Cardiac fibroblast (primary cell): ENCODE results near the gene UBE2E3.

Experiments used
- DNase-seq, 2 donors: peaks; one replicate each; pipeline versions ENCODE4 v3.0.0 to v3.0.0-alpha.2; 2010; ENCODE audit warnings: low read depth in 2 of 2
- H3K4me3 ChIP-seq, 2 donors: replicated peaks in 1 of 2; 1 replicate in 1 of 2; 2 replicates in 1 of 2; pipeline ENCODE4 v1.5.1; 2011; ENCODE audit warnings: low read depth in 2 of 2, low read length in 2 of 2, mild to moderate bottlenecking in 2 of 2, moderate library complexity in 1 of 2
- TF ChIP-seq, protein P1 (sequence below): IDR thresholded peaks from one replicate; pipeline ENCODE4 v1.5.1; 2011; ENCODE audit warnings: low read depth, mild to moderate bottlenecking, low read length, inconsistent platforms

The UBE2E3 gene

GRCh38 chr2:180944372-180944771, 36.0 kb upstream of the UBE2E3 start:
- no peak overlapping the region for H3K4me3 ChIP-seq
- TF ChIP-seq, protein P1, sequence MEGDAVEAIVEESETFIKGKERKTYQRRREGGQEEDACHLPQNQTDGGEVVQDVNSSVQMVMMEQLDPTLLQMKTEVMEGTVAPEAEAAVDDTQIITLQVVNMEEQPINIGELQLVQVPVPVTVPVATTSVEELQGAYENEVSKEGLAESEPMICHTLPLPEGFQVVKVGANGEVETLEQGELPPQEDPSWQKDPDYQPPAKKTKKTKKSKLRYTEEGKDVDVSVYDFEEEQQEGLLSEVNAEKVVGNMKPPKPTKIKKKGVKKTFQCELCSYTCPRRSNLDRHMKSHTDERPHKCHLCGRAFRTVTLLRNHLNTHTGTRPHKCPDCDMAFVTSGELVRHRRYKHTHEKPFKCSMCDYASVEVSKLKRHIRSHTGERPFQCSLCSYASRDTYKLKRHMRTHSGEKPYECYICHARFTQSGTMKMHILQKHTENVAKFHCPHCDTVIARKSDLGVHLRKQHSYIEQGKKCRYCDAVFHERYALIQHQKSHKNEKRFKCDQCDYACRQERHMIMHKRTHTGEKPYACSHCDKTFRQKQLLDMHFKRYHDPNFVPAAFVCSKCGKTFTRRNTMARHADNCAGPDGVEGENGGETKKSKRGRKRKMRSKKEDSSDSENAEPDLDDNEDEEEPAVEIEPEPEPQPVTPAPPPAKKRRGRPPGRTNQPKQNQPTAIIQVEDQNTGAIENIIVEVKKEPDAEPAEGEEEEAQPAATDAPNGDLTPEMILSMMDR: no peak
- no peak for DNase-seq

- no peak for DNase-seq
- TF ChIP-seq, protein P1: no peak
- no peak overlapping the region for H3K4me3 ChIP-seq
These were observed 33.2 kb upstream of the UBE2E3 start for GRCh38 chr2:180947208-180947689.

DNA sequence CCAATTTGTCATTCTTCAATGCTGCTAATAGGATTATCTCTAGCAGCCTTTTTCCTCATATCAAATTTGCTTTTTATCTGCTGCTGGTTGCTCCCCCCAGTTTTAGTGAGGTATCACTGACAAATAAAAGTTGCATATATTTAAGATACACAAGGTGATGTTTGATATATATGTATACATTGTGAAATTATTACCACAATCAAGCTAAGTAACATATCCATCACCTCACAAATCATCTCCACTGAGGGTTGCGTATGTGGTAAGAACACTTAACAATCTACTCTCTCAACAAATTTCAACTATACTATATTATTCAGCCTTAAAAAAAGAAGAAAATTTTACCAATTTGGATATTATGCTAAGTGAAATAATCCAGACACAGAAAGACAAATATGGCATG, 30.5 kb upstream of the UBE2E3 start:
- DNase-seq: no peak
- TF ChIP-seq, protein P1: no peak
- H3K4me3 ChIP-seq: no peak overlapping the region

DNA sequence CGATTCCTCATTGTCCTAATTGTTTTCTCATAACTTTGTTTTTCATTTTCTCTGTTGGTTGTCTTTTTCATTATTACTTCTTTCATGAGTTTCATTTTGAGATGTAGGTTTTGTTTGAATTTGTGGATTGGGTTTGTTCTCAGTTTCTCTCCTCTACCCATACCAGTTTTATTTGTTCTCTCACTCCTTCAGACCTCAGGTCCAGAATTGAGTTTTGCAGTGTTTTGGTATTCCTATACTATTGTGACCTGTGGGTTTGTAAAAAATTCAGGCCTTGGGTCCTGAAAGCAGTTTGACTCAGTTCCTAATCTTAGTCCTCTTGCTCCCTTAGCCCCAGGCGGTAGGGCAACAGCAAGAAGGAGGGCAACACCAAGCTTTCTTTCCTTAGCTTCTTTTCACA, 28.3 kb upstream of the UBE2E3 start:
- H3K4me3 ChIP-seq: no peak overlapping the region
- TF ChIP-seq, protein P1: no peak
- DNase-seq: no peak

DNA sequence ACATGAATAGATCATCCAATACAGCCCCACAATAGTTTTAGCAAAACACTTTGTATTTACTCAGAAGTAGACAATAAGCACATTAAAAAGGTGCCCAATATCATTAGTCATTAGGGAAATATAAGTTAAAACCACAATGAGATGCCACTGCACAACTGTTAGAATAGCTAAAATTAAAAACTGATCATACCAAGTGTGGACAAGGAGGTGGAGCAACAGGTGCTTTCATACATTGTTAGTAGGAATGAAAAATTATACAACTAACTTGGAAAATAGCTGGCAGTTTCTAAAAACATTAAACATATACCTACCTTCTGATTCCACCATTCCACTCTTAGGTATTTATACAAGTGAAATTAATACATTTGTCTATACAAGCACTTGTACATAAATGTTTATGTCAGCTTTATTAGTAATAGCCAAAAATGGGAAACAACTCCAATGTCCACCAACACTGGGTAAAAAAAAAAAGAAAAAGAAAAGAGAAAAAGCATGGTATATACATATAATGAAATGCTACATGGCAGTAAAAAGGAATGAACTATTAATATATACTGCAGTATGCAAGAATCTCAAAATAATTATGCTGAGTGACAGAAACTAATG, 27.6 kb upstream of the UBE2E3 start:
- no peak for DNase-seq
- TF ChIP-seq, protein P1: no peak
- no peak overlapping the region for H3K4me3 ChIP-seq

DNA sequence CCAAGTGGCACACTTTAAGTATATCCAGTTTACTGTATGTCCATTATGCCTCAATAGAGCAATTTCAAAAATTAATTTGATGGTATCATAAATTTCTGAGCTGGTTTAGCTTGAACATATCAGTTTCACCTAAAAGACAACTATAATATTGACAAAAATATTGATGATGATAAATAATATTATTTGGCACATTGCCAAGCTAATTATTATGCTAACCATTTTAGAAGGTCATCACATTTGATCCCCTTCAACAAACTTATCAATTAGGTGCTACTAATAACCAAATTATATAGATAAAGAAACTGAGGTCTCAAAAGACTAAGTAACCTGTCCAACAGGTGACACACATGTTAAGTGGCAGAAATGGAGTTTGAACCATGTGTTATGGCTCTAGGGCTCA, 26.9 kb upstream of the UBE2E3 start:
- no peak for DNase-seq
- TF ChIP-seq, protein P1: no peak
- no peak overlapping the region for H3K4me3 ChIP-seq

- TF ChIP-seq, protein P1: no peak
These were observed 25.3 kb upstream of the UBE2E3 start for GRCh38 chr2:180955101-180955500.

More at GRCh38 chr2:180955101-180955500, 25.3 kb upstream of the UBE2E3 start:
- no peak for DNase-seq
- no peak overlapping the region for H3K4me3 ChIP-seq
